ENCODE results near the gene RTCA. TPM values are rescaled to one million over a fixed set of nuclear protein-coding genes. Genes with fewer than 3 reads are reported as not detected.
A peak's percentile ranks its signal among the peaks of the same experiment; 100 is the strongest.
"Not testable (repeated sequence)": the region's sequence is repeated elsewhere in the genome, so short reads cannot be mapped to it uniquely, and the experiment has no call there.

The RTCA gene
- polyA plus RNA-seq = 19.4 TPM

- Mint-ChIP-seq H3K27ac (peak within 1 kb of the TSS; percentile 93 to 98 (median 97)), H3K27me3 (no peaks in the 10 kb centered on the region), H3K36me3 (peaks cover 6% of the 10 kb centered on the region), H3K9me3 (no peaks in the 10 kb centered on the region), H3K4me1 (peaks cover 15 to 33% (median 28%) of the 10 kb centered on the region in 3 donors), H3K4me3 (peak within 1 kb of the TSS; percentile 99 to 100 (median 100))
These were observed at the start of gene RTCA for GRCh38 chr1:100265931-100266740. Gene RTCA (plus strand): TSS chr1:100266216. CDS start chr1:100266376, 160 bp downstream.

GRCh38 chr1:100217834-100218233 is 48.2 kb upstream of the RTCA start:
- no peak overlapping the region for H3K4me3 Mint-ChIP-seq
- H3K27me3 Mint-ChIP-seq = no peaks in the 10 kb centered on the region
- H3K9me3 Mint-ChIP-seq = no peaks in the 10 kb centered on the region
- no peak overlapping the region for H3K27ac Mint-ChIP-seq
- H3K4me1 Mint-ChIP-seq = no peaks in the 10 kb centered on the region
- H3K36me3 Mint-ChIP-seq = peaks cover 7% of the 10 kb centered on the region

- no peaks in the 10 kb centered on the region for H3K4me1 Mint-ChIP-seq
- H3K36me3 Mint-ChIP-seq = peaks cover 10% of the 10 kb centered on the region
- H3K4me3 Mint-ChIP-seq = peak overlapping the region in 1 of 4 donors; percentile 43
- no peaks in the 10 kb centered on the region for H3K27me3 Mint-ChIP-seq
- H3K27ac Mint-ChIP-seq = peak overlapping the region in 2 of 3 donors; percentile 67 to 73
- no peaks in the 10 kb centered on the region for H3K9me3 Mint-ChIP-seq
These were observed 46.6 kb upstream of the RTCA start for GRCh38 chr1:100219457-100219856.

GRCh38 chr1:100219883-100220282 is 46.1 kb upstream of the RTCA start:
- Mint-ChIP-seq H3K9me3 (no peaks in the 10 kb centered on the region), H3K27ac (peak overlapping the region in 1 of 3 donors; percentile 67), H3K27me3 (no peaks in the 10 kb centered on the region), H3K4me1 (no peaks in the 10 kb centered on the region), H3K36me3 (peaks cover 10% of the 10 kb centered on the region), H3K4me3 (no peak overlapping the region)

GRCh38 chr1:100222428-100222827 is 43.6 kb upstream of the RTCA start:
- Mint-ChIP-seq H3K27ac (no peak overlapping the region), H3K36me3 (peaks cover 10% of the 10 kb centered on the region), H3K9me3 (no peaks in the 10 kb centered on the region), H3K4me3 (no peak overlapping the region), H3K4me1 (no peaks in the 10 kb centered on the region), H3K27me3 (no peaks in the 10 kb centered on the region)

- H3K9me3 Mint-ChIP-seq = no peaks in the 10 kb centered on the region
- peaks cover 18% of the 10 kb centered on the region for H3K36me3 Mint-ChIP-seq
- H3K27me3 Mint-ChIP-seq = no peaks in the 10 kb centered on the region
- H3K4me1 Mint-ChIP-seq = no peaks in the 10 kb centered on the region
- no peak overlapping the region for H3K4me3 Mint-ChIP-seq
- no peak overlapping the region for H3K27ac Mint-ChIP-seq
These were observed 36.2 kb upstream of the RTCA start for GRCh38 chr1:100229681-100230443.

- no peak overlapping the region for H3K4me3 Mint-ChIP-seq
- H3K27me3 Mint-ChIP-seq = no peaks in the 10 kb centered on the region
- H3K27ac Mint-ChIP-seq = no peak overlapping the region
- no peaks in the 10 kb centered on the region for H3K9me3 Mint-ChIP-seq
- no peaks in the 10 kb centered on the region for H3K4me1 Mint-ChIP-seq
- peaks cover 18% of the 10 kb centered on the region for H3K36me3 Mint-ChIP-seq
These were observed 35.3 kb upstream of the RTCA start for GRCh38 chr1:100230765-100231164.

- H3K36me3 Mint-ChIP-seq = peaks cover 18% of the 10 kb centered on the region
- H3K27ac Mint-ChIP-seq = no peak overlapping the region
- H3K9me3 Mint-ChIP-seq = no peaks in the 10 kb centered on the region
- no peaks in the 10 kb centered on the region for H3K27me3 Mint-ChIP-seq
- no peaks in the 10 kb centered on the region for H3K4me1 Mint-ChIP-seq
- no peak overlapping the region for H3K4me3 Mint-ChIP-seq
These were observed 34.3 kb upstream of the RTCA start for GRCh38 chr1:100231721-100232120.

- no peak overlapping the region for H3K27ac Mint-ChIP-seq
- H3K4me1 Mint-ChIP-seq = no peaks in the 10 kb centered on the region
- H3K27me3 Mint-ChIP-seq = no peaks in the 10 kb centered on the region
- H3K36me3 Mint-ChIP-seq = peaks cover 18% of the 10 kb centered on the region
- H3K4me3 Mint-ChIP-seq = no peak overlapping the region
- no peaks in the 10 kb centered on the region for H3K9me3 Mint-ChIP-seq
These were observed 33.9 kb upstream of the RTCA start for GRCh38 chr1:100232156-100232555.

- not testable (repeated sequence) for H3K4me3 Mint-ChIP-seq, H3K4me1 Mint-ChIP-seq, H3K27me3 Mint-ChIP-seq, H3K27ac Mint-ChIP-seq, H3K9me3 Mint-ChIP-seq
- H3K36me3 Mint-ChIP-seq = peaks cover 15% of the 10 kb centered on the region
These were observed 32.5 kb upstream of the RTCA start for GRCh38 chr1:100233566-100233965.

- Mint-ChIP-seq H3K27me3 (no peaks in the 10 kb centered on the region), H3K4me3 (no peak overlapping the region), H3K4me1 (no peaks in the 10 kb centered on the region), H3K9me3 (no peaks in the 10 kb centered on the region), H3K36me3 (peaks cover 17% of the 10 kb centered on the region), H3K27ac (no peak overlapping the region)
These were observed 31.6 kb upstream of the RTCA start for GRCh38 chr1:100234432-100234831.

- Mint-ChIP-seq H3K27me3 (no peaks in the 10 kb centered on the region), H3K9me3 (no peaks in the 10 kb centered on the region), H3K27ac (no peak overlapping the region), H3K36me3 (peaks cover 13% of the 10 kb centered on the region), H3K4me1 (peaks cover 0 to 1% (median 0%) of the 10 kb centered on the region in 3 donors), H3K4me3 (no peak overlapping the region)
These were observed 28.9 kb upstream of the RTCA start for GRCh38 chr1:100237091-100237490.

GRCh38 chr1:100239961-100240360 is 26.1 kb upstream of the RTCA start:
- Mint-ChIP-seq H3K27ac (no peak overlapping the region), H3K9me3 (no peaks in the 10 kb centered on the region), H3K4me3 (no peak overlapping the region), H3K27me3 (no peaks in the 10 kb centered on the region), H3K36me3 (peaks cover 9% of the 10 kb centered on the region), H3K4me1 (peaks cover 0 to 10% (median 4%) of the 10 kb centered on the region in 3 donors)

- H3K27ac Mint-ChIP-seq = no peak overlapping the region
These were observed 25.4 kb upstream of the RTCA start for GRCh38 chr1:100240631-100241030.

GRCh38 chr1:100246738-100247137 is 19.3 kb upstream of the RTCA start:
- H3K4me3 Mint-ChIP-seq = peak overlapping the region in 2 of 4 donors; percentile 23 to 34

More at GRCh38 chr1:100240631-100241030, 25.4 kb upstream of the RTCA start:
- no peak overlapping the region for H3K4me3 Mint-ChIP-seq
- no peaks in the 10 kb centered on the region for H3K27me3 Mint-ChIP-seq
- H3K36me3 Mint-ChIP-seq = peaks cover 9% of the 10 kb centered on the region
- H3K9me3 Mint-ChIP-seq = no peaks in the 10 kb centered on the region
- peaks cover 0 to 14% (median 4%) of the 10 kb centered on the region in 3 donors for H3K4me1 Mint-ChIP-seq

More at GRCh38 chr1:100246738-100247137, 19.3 kb upstream of the RTCA start:
- H3K27me3 Mint-ChIP-seq = no peaks in the 10 kb centered on the region
- peaks cover 15 to 24% (median 15%) of the 10 kb centered on the region in 3 donors for H3K4me1 Mint-ChIP-seq
- H3K27ac Mint-ChIP-seq = peak overlapping the region in 1 of 3 donors; percentile 2
- H3K9me3 Mint-ChIP-seq = no peaks in the 10 kb centered on the region
- peaks cover 3% of the 10 kb centered on the region for H3K36me3 Mint-ChIP-seq
